Neural progenitor cell (in vitro differentiated cells): ENCODE data around the gene LATS2. TPM values are rescaled to one million over a fixed set of nuclear protein-coding genes. Genes with fewer than 3 reads are reported as not detected.
"Not testable (repeated sequence)": the region's sequence is repeated elsewhere in the genome, so short reads cannot be mapped to it uniquely, and the experiment has no call there.

ENCODE experiments used
- DNase-seq: peaks from one replicate; pipeline ENCODE4 v3.0.0-alpha.2; 2016; ENCODE audit warnings: low spot score
- H2AFZ ChIP-seq: fragments of 200-600 bp; sonication (generic); replicated peaks from 2 replicates; pipeline ENCODE4 v1.6.1; 2016; ENCODE audit warnings: antibody characterized with exemption
- H3F3A ChIP-seq: fragments of 200-600 bp; sonication (generic); 2 replicates; pipeline ENCODE4 v1.6.1; 2016; ENCODE audit warnings: antibody characterized with exemption, low read depth
- H3K27ac ChIP-seq: fragments of 200-600 bp; sonication (generic); 2 replicates; pipeline ENCODE4 v1.5.1; 2016; ENCODE audit warnings: mild to moderate bottlenecking
- H3K27me3 ChIP-seq: fragments of 200-600 bp; sonication (generic); 2 replicates; pipeline ENCODE4 v1.6.1; 2016; ENCODE audit warnings: mild to moderate bottlenecking, moderate library complexity
- H3K36me3 ChIP-seq: fragments of 200-600 bp; sonication (generic); 2 replicates; pipeline ENCODE4 v1.5.1; 2016
- H3K4me1 ChIP-seq: fragments of 200-600 bp; sonication (generic); 2 replicates; pipeline ENCODE4 v1.6.1; 2016; ENCODE audit warnings: mixed run types
- H3K4me2 ChIP-seq: fragments of 200-600 bp; sonication (generic); 2 replicates; pipeline ENCODE4 v1.6.1; 2016
- H3K4me3 ChIP-seq: fragments of 200-600 bp; sonication (generic); 2 replicates; pipeline ENCODE4 v1.5.1; 2016
- H3K79me2 ChIP-seq: fragments of 200-600 bp; sonication (generic); 2 replicates; pipeline ENCODE4 v1.6.1; 2016; ENCODE audit warnings: low read depth
- H3K9ac ChIP-seq: fragments of 200-600 bp; sonication (generic); 2 replicates; pipeline ENCODE4 v1.6.1; 2016
- H3K9me3 ChIP-seq: fragments of 200-600 bp; sonication (generic); 2 replicates; pipeline ENCODE4 v1.5.1; 2016; ENCODE audit warnings: low read depth
- H4K20me1 ChIP-seq: fragments of 200-600 bp; sonication (generic); 2 replicates; pipeline ENCODE4 v1.6.1; 2016; ENCODE audit warnings: low read depth
- H3K27ac Mint-ChIP-seq: 3 replicates; pipeline ENCODE4 v1.8.0; 2021; ENCODE audit warnings: mixed read lengths
- H3K27me3 Mint-ChIP-seq: 2 replicates; pipeline ENCODE4 v1.8.0; 2022; ENCODE audit warnings: low read depth, mild to moderate bottlenecking, inconsistent platforms, moderate library complexity, mixed read lengths; ENCODE audit not compliant: insufficient read depth
- H3K36me3 Mint-ChIP-seq: 3 replicates; pipeline ENCODE4 v1.8.0; 2021; ENCODE audit warnings: mixed read lengths
- H3K4me1 Mint-ChIP-seq: 3 replicates; pipeline ENCODE4 v1.8.0; 2021; ENCODE audit warnings: mixed read lengths
- H3K4me3 Mint-ChIP-seq: 3 replicates; pipeline ENCODE4 v1.8.0; 2021; ENCODE audit warnings: mild to moderate bottlenecking, moderate library complexity, mixed read lengths
- H3K9me3 Mint-ChIP-seq: 3 replicates; pipeline ENCODE4 v1.8.0; 2020; ENCODE audit warnings: mixed read lengths
- CTCF ChIP-seq: fragments of 200-600 bp; sonication (generic); IDR thresholded peaks from 2 replicates; pipeline ENCODE4 v1.5.1; 2017; ENCODE audit warnings: antibody characterized with exemption, mild to moderate bottlenecking
- EZH2 ChIP-seq: fragments of 200-600 bp; sonication (generic); IDR thresholded peaks from 2 replicates; pipeline ENCODE4 v1.6.1; 2017; ENCODE audit warnings: antibody characterized with exemption, mild to moderate bottlenecking, moderate library complexity
- EZH2phosphoT487 ChIP-seq: fragments of 200-600 bp; sonication (generic); IDR thresholded peaks from 2 replicates; pipeline ENCODE4 v1.6.1; 2017; ENCODE audit warnings: antibody characterized with exemption
- total RNA-seq: library from RNA; depleted of rRNA; stranded (reverse); fragments of >200 nt; gene quantifications from 2 replicates; pipeline ENCODE4 v1.2.3, GENCODE V29; 2015; ENCODE audit warnings: low replicate concordance

Gene LATS2
- total RNA-seq, 1 donor from 2014 or later: 15.2 TPM

- no peak for TF ChIP-seq EZH2
- Histone ChIP-seq H3K4me3 (no peak overlapping the region), H3K9ac (no peak overlapping the region), H3F3A (no peaks in the 10 kb centered on the region), H3K27me3 (no peaks in the 10 kb centered on the region), H3K9me3 (no peaks in the 10 kb centered on the region), H4K20me1 (no peaks in the 10 kb centered on the region), H3K36me3 (no peaks in the 10 kb centered on the region), H3K79me2 (no peaks in the 10 kb centered on the region), H3K4me2 (no peak overlapping the region), H2AFZ (no peak overlapping the region), H3K27ac (no peak overlapping the region), H3K4me1 (no peaks in the 10 kb centered on the region)
- no peak for DNase-seq
- H3K27me3 Mint-ChIP-seq: peaks cover 2% of the 10 kb centered on the region
- no peaks in the 10 kb centered on the region for H3K36me3 Mint-ChIP-seq
- H3K4me3 Mint-ChIP-seq: no peak overlapping the region
- no peaks in the 10 kb centered on the region for H3K4me1 Mint-ChIP-seq
- peaks cover 3% of the 10 kb centered on the region for H3K9me3 Mint-ChIP-seq
- H3K27ac Mint-ChIP-seq: no peak overlapping the region
Measured at GRCh38 chr13:20955496-20955895, 105.9 kb downstream of the LATS2 start.

- H3K9me3 Mint-ChIP-seq: peaks cover 5% of the 10 kb centered on the region
- Histone ChIP-seq H3K9ac (no peak overlapping the region), H2AFZ (no peak overlapping the region), H3K4me1 (no peaks in the 10 kb centered on the region), H3K9me3 (no peaks in the 10 kb centered on the region), H3K79me2 (no peaks in the 10 kb centered on the region), H3K4me3 (no peak overlapping the region), H3K27me3 (no peaks in the 10 kb centered on the region), H4K20me1 (no peaks in the 10 kb centered on the region), H3F3A (no peaks in the 10 kb centered on the region), H3K4me2 (no peak overlapping the region), H3K27ac (no peak overlapping the region), H3K36me3 (no peaks in the 10 kb centered on the region)
- H3K27me3 Mint-ChIP-seq: peaks cover 8% of the 10 kb centered on the region
- no peak for DNase-seq
- no peak overlapping the region for H3K27ac Mint-ChIP-seq
- TF ChIP-seq CTCF (no peak), EZH2phosphoT487 (no peak), EZH2 (no peak)
- H3K4me1 Mint-ChIP-seq: no peaks in the 10 kb centered on the region
- H3K36me3 Mint-ChIP-seq: no peaks in the 10 kb centered on the region
- no peak overlapping the region for H3K4me3 Mint-ChIP-seq
Measured at GRCh38 chr13:20953245-20953931, 108.0 kb downstream of the LATS2 start.

- no peak overlapping the region for H3K4me3 ChIP-seq
- H2AFZ ChIP-seq: no peak overlapping the region
- no peaks in the 10 kb centered on the region for H3K27me3 ChIP-seq
- Mint-ChIP-seq H3K27me3 (peaks cover 11% of the 10 kb centered on the region), H3K4me1 (no peaks in the 10 kb centered on the region), H3K9me3 (peaks cover 5% of the 10 kb centered on the region), H3K27ac (no peak overlapping the region), H3K36me3 (no peaks in the 10 kb centered on the region), H3K4me3 (no peak overlapping the region)
- H3K9ac ChIP-seq: no peak overlapping the region
- no peak overlapping the region for H3K27ac ChIP-seq
- DNase-seq: no peak
- H3K79me2 ChIP-seq: no peaks in the 10 kb centered on the region
- no peak overlapping the region for H3K4me2 ChIP-seq
- H3K36me3 ChIP-seq: no peaks in the 10 kb centered on the region
- no peaks in the 10 kb centered on the region for H3F3A ChIP-seq
- no peaks in the 10 kb centered on the region for H3K9me3 ChIP-seq
- H3K4me1 ChIP-seq: no peaks in the 10 kb centered on the region
- TF ChIP-seq EZH2: no peak
- TF ChIP-seq CTCF: no peak
- no peak for TF ChIP-seq EZH2phosphoT487
- H4K20me1 ChIP-seq: no peaks in the 10 kb centered on the region
Measured at GRCh38 chr13:20952838-20953237, 108.5 kb downstream of the LATS2 start.

GRCh38 chr13:20948001-20948400 is 113.4 kb downstream of the LATS2 start:
- not testable (repeated sequence) for H3K4me3 ChIP-seq, H3K36me3 ChIP-seq, H3K79me2 ChIP-seq, H3K4me3 Mint-ChIP-seq, H3K4me1 Mint-ChIP-seq, DNase-seq, H3K36me3 Mint-ChIP-seq, H3K27ac Mint-ChIP-seq, H3K9me3 ChIP-seq, H3K4me2 ChIP-seq, H3K9me3 Mint-ChIP-seq, H3K27ac ChIP-seq, H3K9ac ChIP-seq, H4K20me1 ChIP-seq, H3K4me1 ChIP-seq, H2AFZ ChIP-seq, H3F3A ChIP-seq
- H3K27me3 Mint-ChIP-seq: peaks cover 18% of the 10 kb centered on the region
- H3K27me3 ChIP-seq: peaks cover 36% of the 10 kb centered on the region
